HCT116 (cell line): ENCODE measurements around the gene SH2D3C. TPM values are rescaled to one million over a fixed set of nuclear protein-coding genes. Genes with fewer than 3 reads are reported as not detected.

Source experiments
- ATAC-seq: fragments of 200-7000 bp; cut with Tn5 transposase; 2 replicates; pipeline ENCODE4 v1.9.1; 2020; ENCODE audit warnings: mild to moderate bottlenecking, moderate library complexity
- BruUV-seq: library from RNA; stranded (reverse); fragments of 400-500 nt; replicated peaks from 2 replicates; lab custom pipeline; 2021; lab: Mats Ljungman, UMichigan
- CTCF ChIA-PET: fragments of 300-600 bp; sonication (Branson Sonifier 250); formaldehyde crosslinking; loops from one replicate; lab custom pipeline; 2021; ENCODE audit warnings: antibody characterized with exemption; lab: Charles Lee
- POLR2A ChIA-PET: fragments of 300-600, 350-600 bp; sonication (Branson Sonifier 250); formaldehyde crosslinking; loops from one replicate; lab custom pipeline; 2021; ENCODE audit warnings: antibody characterized with exemption; lab: Charles Lee
- RAD21 ChIA-PET, 2 experiments: fragments of 300-600 bp; sonication (Branson Sonifier 250); formaldehyde crosslinking; loops; one replicate each; lab custom pipeline; 2023; ENCODE audit warnings: low total read pairs in 2 of 2; ENCODE audit not compliant: uncharacterized antibody in 2 of 2, unreplicated experiment in 2 of 2, low non-redundant PET in 1 of 2; lab: Charles Lee
- DNase-seq: peaks from one replicate; pipeline ENCODE4 v3.0.0-alpha.2; 2010; ENCODE audit warnings: low read depth, low spot score
- H2AFZ ChIP-seq: fragments of 200-600 bp; shearing (Covaris generic), sonication (generic); 2 replicates; pipeline ENCODE4 v1.6.1; 2017; ENCODE audit warnings: low read depth, mixed run types, mixed read lengths, antibody characterized with exemption, low read length; ENCODE audit not compliant: poor library complexity, severe bottlenecking
- H3K27ac ChIP-seq: 2 replicates; pipeline ENCODE4 v1.5.1; 2012; ENCODE audit warnings: low read depth, low read length
- H3K27me3 ChIP-seq: fragments of 200-600 bp; sonication (generic); 2 replicates; pipeline ENCODE4 v1.6.1; 2016; ENCODE audit warnings: mixed run types, low read length, mixed read lengths; ENCODE audit not compliant: insufficient read depth
- H3K36me3 ChIP-seq, 2 experiments: fragments of 200-500 bp in 1 of 2; fragments of 200-600 bp in 1 of 2; sonication (Bioruptor generic) in 1 of 2; sonication (generic) in 1 of 2; 2 replicates each; pipeline versions ENCODE4 v1.5.1 to v1.6.1; 2014 to 2016; ENCODE audit warnings: low read length in 2 of 2, inconsistent platforms in 1 of 2, mixed read lengths in 1 of 2, mixed run types in 1 of 2; ENCODE audit not compliant: insufficient read depth in 2 of 2, control insufficient read depth in 1 of 2
- H3K4me1 ChIP-seq, 2 experiments: fragments of 200-600 bp in 1 of 2; sonication (generic) in 1 of 2; 2 replicates each; pipeline versions ENCODE4 v1.5.1 to v1.6.1; 2012 to 2017; ENCODE audit warnings: low read length in 2 of 2, inconsistent platforms in 1 of 2, mild to moderate bottlenecking in 1 of 2, mixed read lengths in 1 of 2, mixed run types in 1 of 2, moderate library complexity in 1 of 2; ENCODE audit not compliant: insufficient read depth in 2 of 2, control insufficient read depth in 1 of 2
- H3K4me2 ChIP-seq: fragments of 200-600 bp; sonication (generic); 2 replicates; pipeline ENCODE4 v1.6.1; 2017; ENCODE audit warnings: mixed run types, low read length, mixed read lengths
- H3K4me3 ChIP-seq, 2 experiments: fragments of 200-600 bp in 1 of 2; sonication (generic) in 1 of 2; replicated peaks in 1 of 2; 2 replicates each; pipeline ENCODE4 v1.5.1; 2011 to 2016; ENCODE audit warnings: low read length in 2 of 2, control low read depth in 1 of 2, low read depth in 1 of 2, mild to moderate bottlenecking in 1 of 2, mixed read lengths in 1 of 2, mixed run types in 1 of 2
- H3K79me2 ChIP-seq: fragments of 200-600 bp; sonication (generic); 2 replicates; pipeline ENCODE4 v1.6.1; 2017; ENCODE audit warnings: mild to moderate bottlenecking, mixed run types, low read length, moderate library complexity, mixed read lengths; ENCODE audit not compliant: insufficient read depth
- H3K9ac ChIP-seq: fragments of 200-600 bp; sonication (generic); 2 replicates; pipeline ENCODE4 v1.6.1; 2016; ENCODE audit warnings: low read length, mixed read lengths
- H3K9me2 ChIP-seq: fragments of 200-600 bp; sonication (generic), shearing (Covaris generic); 2 replicates; pipeline ENCODE4 v1.6.1; 2017; ENCODE audit warnings: mixed run types, mild to moderate bottlenecking, moderate library complexity; ENCODE audit not compliant: insufficient read depth
- H3K9me3 ChIP-seq, 2 experiments: fragments of 200-500 bp in 1 of 2; fragments of 200-600 bp in 1 of 2; sonication (Bioruptor generic) in 1 of 2; sonication (generic) in 1 of 2; 2 replicates each; pipeline ENCODE4 v1.6.1; 2014 to 2017; ENCODE audit warnings: low read length in 2 of 2, mixed read lengths in 2 of 2, inconsistent platforms in 1 of 2, low read depth in 1 of 2, mild to moderate bottlenecking in 1 of 2, mixed run types in 1 of 2, moderate library complexity in 1 of 2; ENCODE audit not compliant: control insufficient read depth in 1 of 2, insufficient read depth in 1 of 2
- H4K20me1 ChIP-seq: fragments of 200-600 bp; sonication (generic), shearing (Covaris generic); 2 replicates; pipeline ENCODE4 v1.6.1; 2017; ENCODE audit warnings: mixed run types, mild to moderate bottlenecking, moderate library complexity; ENCODE audit not compliant: insufficient read depth
- CBX3 ChIP-seq: IDR thresholded peaks from 2 replicates; pipeline ENCODE4 v1.6.1; 2012; ENCODE audit warnings: low read depth
- EGR1 ChIP-seq: IDR thresholded peaks from 2 replicates; pipeline ENCODE4 v1.6.1; 2012; ENCODE audit warnings: low read depth
- EZH2 ChIP-seq: fragments of 200-600 bp; sonication (generic); IDR thresholded peaks from 2 replicates; pipeline ENCODE4 v1.6.1; 2017; ENCODE audit warnings: antibody characterized with exemption, mixed run types
- EZH2phosphoT487 ChIP-seq: fragments of 200-600 bp; IDR thresholded peaks from 2 replicates; pipeline ENCODE4 v1.6.1; 2018; ENCODE audit warnings: antibody characterized with exemption, borderline replicate concordance
- FOSL1 ChIP-seq: IDR thresholded peaks from 2 replicates; pipeline ENCODE4 v1.6.1; 2012; ENCODE audit warnings: low read depth
- JUND ChIP-seq: IDR thresholded peaks from 2 replicates; pipeline ENCODE4 v1.6.1; 2012
- MAX ChIP-seq: IDR thresholded peaks from 2 replicates; pipeline ENCODE4 v1.6.1; 2012
- POLR2A ChIP-seq: IDR thresholded peaks from 2 replicates; pipeline ENCODE4 v1.7.0; 2011; ENCODE audit warnings: borderline replicate concordance; ENCODE audit not compliant: insufficient read depth, insufficient read length; ENCODE audit errors: extremely low read depth
- RAD21 ChIP-seq: IDR thresholded peaks from 2 replicates; pipeline ENCODE4 v1.6.1; 2012; ENCODE audit warnings: low read depth, mild to moderate bottlenecking
- REST ChIP-seq: IDR thresholded peaks from 2 replicates; pipeline ENCODE4 v1.6.1; 2012; ENCODE audit warnings: low read depth
- SIN3A ChIP-seq: IDR thresholded peaks from 2 replicates; pipeline ENCODE4 v1.6.1; 2012; ENCODE audit warnings: low read depth
- SRF ChIP-seq: IDR thresholded peaks from 2 replicates; pipeline ENCODE4 v1.6.1; 2012; ENCODE audit warnings: low read depth
- TCF7L2 ChIP-seq: IDR thresholded peaks from 2 replicates; pipeline ENCODE4 v1.7.0; 2011; ENCODE audit warnings: borderline replicate concordance, inconsistent platforms; ENCODE audit not compliant: insufficient read depth, insufficient read length; ENCODE audit errors: extremely low read depth
- YY1 ChIP-seq: IDR thresholded peaks from 2 replicates; pipeline ENCODE4 v1.6.1; 2011; ENCODE audit warnings: low read length, low read depth, moderate library complexity, mild to moderate bottlenecking; ENCODE audit not compliant: insufficient replicate concordance; ENCODE audit errors: extremely low read depth
- ZFX ChIP-seq: fragments of 450-650 bp; IDR thresholded peaks from 2 replicates; pipeline ENCODE4 v1.6.1; 2017
- ZNF274 ChIP-seq: fragments of 200-500 bp; sonication (Bioruptor generic); IDR thresholded peaks from 2 replicates; pipeline ENCODE4 v1.6.1; 2014; ENCODE audit warnings: mild to moderate bottlenecking, low read depth, low read length, inconsistent platforms
- intact Hi-C: fragments of 100-400 bp; cut with micrococcal nuclease; formaldehyde crosslinking; loops from 2 replicates; pipeline ENCODE4 v1.10.0; 2022
- total RNA-seq: library from RNA; stranded (reverse); gene quantifications from one replicate; pipeline ENCODE4 v1.2.1, GENCODE V29; 2021; ENCODE audit not compliant: unreplicated experiment

SH2D3C gene
- total RNA-seq, 1 experiment from 2014 or later = 1.3 TPM

- no peak for ATAC-seq
- no TSS peak for BruUV-seq
Measured at GRCh38 chr9:127810378-127811187, 32.1 kb upstream of the SH2D3C start.

More at GRCh38 chr9:127810378-127811187, 32.1 kb upstream of the SH2D3C start:
- TF ChIP-seq POLR2A = no peak
- TF ChIP-seq JUND = no peak
- no peak for TF ChIP-seq EZH2
- no peak for TF ChIP-seq TCF7L2
- no peak for TF ChIP-seq EZH2phosphoT487
- TF ChIP-seq ZNF274 = no peak
- no peak for TF ChIP-seq SIN3A
- TF ChIP-seq YY1 = no peak
- TF ChIP-seq FOSL1 = no peak
- no peak for TF ChIP-seq EGR1
- TF ChIP-seq ZFX = no peak
- TF ChIP-seq REST = no peak
- no peak for TF ChIP-seq CBX3
- no peak for TF ChIP-seq SRF
- TF ChIP-seq RAD21 = no peak
- no peak for TF ChIP-seq MAX
- Histone ChIP-seq H3K36me3 (peaks cover 18 to 49% of the 10 kb centered on the region in 2 experiments; a peak in 3 of 4 replicates), H3K9me3 (no peaks in the 10 kb centered on the region), H3K27ac (no peak overlapping the region), H3K4me1 (peaks cover 0 to 12% of the 10 kb centered on the region in 2 experiments; a peak in 2 of 4 replicates), H3K4me2 (no peak overlapping the region), H3K27me3 (no peaks in the 10 kb centered on the region), H3K9me2 (no peaks in the 10 kb centered on the region), H3K79me2 (peaks cover 11% of the 10 kb centered on the region; the same call in 1 of the 2 replicates), H4K20me1 (no peaks in the 10 kb centered on the region), H3K9ac (no peak overlapping the region), H2AFZ (no peak overlapping the region), H3K4me3 (no peak overlapping the region)
- no peak for DNase-seq
- RAD21 ChIA-PET = no interaction called here
- intact Hi-C loops = no loop called here
- CTCF ChIA-PET = no interaction called here
- POLR2A ChIA-PET = no interaction called here
